Fibroblast of the aortic adventitia (primary cell): ENCODE measurements around the gene LONP1. TPM values are rescaled to one million over a fixed set of nuclear protein-coding genes. Genes with fewer than 3 reads are reported as not detected.
A peak's percentile ranks its signal among the peaks of the same experiment; 100 is the strongest.
"Not testable (repeated sequence)": the region's sequence is repeated elsewhere in the genome, so short reads cannot be mapped to it uniquely, and the experiment has no call there.

Experiments used
- DNase-seq: peaks from one replicate; pipeline ENCODE4 v3.0.0-alpha.2; 2010; ENCODE audit warnings: low read depth
- H3K4me3 ChIP-seq: 2 replicates; pipeline ENCODE4 v1.5.1; 2011; ENCODE audit warnings: low read depth, mild to moderate bottlenecking, control low read depth, low read length, moderate library complexity
- total RNA-seq: library from RNA; depleted of rRNA; stranded (reverse); fragments of >200 nt; gene quantifications from 2 replicates; pipeline ENCODE4 v1.2.3, GENCODE V29; 2012; ENCODE audit warnings: low replicate concordance
- TF ChIP-seq, protein P1 (sequence below): IDR thresholded peaks from 2 replicates; pipeline ENCODE4 v1.5.1; 2011; ENCODE audit warnings: mild to moderate bottlenecking, low read length, control low read depth, inconsistent platforms; ENCODE audit not compliant: insufficient read depth

LONP1 gene
- total RNA-seq, 1 donor: 80.3 TPM

DNA sequence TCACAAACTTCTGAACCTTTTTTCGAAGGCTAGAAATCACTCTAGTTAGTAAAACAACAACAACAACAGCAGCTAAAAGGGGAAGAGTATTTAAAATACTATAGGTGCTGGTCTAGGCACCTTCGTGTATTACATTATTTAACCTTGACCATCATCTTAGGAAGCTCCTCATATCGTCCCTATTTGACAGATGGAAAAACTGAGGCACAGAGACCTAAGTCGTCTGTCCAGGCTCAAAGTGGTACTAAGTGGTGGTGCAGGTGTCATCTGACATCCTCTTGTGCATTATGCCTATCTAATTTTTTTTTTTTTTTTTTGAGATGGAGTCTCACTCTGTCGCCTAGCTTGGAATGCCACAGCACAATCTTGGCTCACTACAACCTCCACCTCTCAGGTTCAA, 29.6 kb upstream of the LONP1 start:
- no peak for DNase-seq
- H3K4me3 ChIP-seq: no peak overlapping the region
- TF ChIP-seq, protein P1, sequence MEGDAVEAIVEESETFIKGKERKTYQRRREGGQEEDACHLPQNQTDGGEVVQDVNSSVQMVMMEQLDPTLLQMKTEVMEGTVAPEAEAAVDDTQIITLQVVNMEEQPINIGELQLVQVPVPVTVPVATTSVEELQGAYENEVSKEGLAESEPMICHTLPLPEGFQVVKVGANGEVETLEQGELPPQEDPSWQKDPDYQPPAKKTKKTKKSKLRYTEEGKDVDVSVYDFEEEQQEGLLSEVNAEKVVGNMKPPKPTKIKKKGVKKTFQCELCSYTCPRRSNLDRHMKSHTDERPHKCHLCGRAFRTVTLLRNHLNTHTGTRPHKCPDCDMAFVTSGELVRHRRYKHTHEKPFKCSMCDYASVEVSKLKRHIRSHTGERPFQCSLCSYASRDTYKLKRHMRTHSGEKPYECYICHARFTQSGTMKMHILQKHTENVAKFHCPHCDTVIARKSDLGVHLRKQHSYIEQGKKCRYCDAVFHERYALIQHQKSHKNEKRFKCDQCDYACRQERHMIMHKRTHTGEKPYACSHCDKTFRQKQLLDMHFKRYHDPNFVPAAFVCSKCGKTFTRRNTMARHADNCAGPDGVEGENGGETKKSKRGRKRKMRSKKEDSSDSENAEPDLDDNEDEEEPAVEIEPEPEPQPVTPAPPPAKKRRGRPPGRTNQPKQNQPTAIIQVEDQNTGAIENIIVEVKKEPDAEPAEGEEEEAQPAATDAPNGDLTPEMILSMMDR: no peak

DNA sequence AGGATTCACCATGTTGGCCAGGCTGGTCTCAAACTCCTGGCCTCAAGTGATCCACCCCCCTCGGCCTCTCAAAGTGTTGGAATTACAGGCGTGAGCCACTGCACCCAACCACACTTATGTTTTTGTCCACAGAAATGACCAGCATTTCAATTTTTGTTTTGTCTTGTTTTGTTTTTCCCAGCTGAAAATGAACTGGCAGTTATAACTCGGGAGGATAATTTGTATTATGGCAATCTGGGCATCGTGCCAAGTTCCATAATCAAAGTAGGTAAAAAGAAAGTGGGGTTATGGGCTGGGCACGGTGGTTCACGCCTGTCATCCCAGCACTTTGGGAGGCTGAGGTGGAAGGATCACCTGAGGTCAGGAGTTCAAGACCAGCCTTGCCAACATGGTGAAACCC, 29.0 kb upstream of the LONP1 start:
- not testable (repeated sequence) for H3K4me3 ChIP-seq, DNase-seq

DNA sequence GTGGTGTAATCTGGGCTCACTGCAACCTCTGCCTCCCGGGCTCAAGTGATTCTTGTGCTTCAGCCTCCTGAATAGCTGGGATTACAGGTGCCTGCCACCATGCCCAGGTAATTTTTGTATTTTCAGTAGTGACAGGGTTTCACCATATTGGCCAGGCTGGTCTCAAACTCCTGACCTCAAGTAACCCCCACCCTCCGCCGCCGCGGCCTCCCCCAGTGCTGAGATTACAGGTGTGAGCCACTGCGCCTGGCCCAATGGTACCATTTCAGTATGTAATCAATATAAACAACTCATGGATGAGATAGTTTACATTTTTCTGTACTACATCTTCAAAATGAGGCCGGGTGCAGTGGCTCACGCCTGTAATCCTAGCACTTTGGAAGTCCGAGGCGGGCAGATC, 25.1 kb upstream of the LONP1 start:
- not testable (repeated sequence) for H3K4me3 ChIP-seq, DNase-seq

DNA sequence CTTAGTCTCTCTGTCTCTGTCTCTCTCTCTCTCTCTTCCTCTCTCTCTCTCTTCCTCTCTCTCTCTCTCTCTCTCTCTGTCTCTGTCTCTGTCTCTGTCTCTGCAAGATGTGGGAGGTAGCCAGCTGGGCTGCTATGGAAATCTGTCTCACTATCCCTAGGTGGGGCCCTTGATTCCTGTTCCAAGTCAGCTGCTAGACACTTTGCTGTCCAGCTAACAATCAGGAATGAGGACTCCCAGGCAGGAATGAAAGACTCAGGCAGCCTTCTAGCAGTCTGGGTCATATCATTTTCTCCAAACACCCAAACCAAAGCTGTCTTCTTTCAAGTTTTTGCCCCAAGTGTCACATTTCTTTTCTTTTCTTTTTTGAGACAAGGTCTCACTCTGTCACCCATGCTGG, 23.7 kb upstream of the LONP1 start:
- no peak overlapping the region for H3K4me3 ChIP-seq
- DNase-seq: peak; percentile 7
- TF ChIP-seq, protein P1: no peak

DNA sequence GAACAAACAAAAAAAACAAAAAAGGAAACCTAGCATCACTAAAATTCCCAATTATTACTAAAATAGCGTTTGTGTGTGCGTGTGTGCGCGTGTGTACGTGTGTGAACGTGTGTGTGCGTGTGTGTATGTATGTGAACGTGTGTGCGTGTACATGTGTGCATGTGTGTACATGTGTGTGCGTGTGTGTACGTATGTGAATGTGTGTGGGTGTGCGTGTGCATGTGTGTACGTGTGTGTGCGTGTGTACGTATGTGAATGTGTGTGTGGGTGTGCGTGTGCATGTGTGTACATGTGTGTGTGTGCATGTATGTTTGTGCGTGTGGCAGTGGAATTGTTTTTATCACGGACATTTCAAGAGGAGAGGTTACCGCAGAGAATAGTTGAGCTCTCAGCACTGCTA, 22.1 kb upstream of the LONP1 start:
- no peak for DNase-seq
- H3K4me3 ChIP-seq: no peak overlapping the region
- TF ChIP-seq, protein P1: no peak

DNA sequence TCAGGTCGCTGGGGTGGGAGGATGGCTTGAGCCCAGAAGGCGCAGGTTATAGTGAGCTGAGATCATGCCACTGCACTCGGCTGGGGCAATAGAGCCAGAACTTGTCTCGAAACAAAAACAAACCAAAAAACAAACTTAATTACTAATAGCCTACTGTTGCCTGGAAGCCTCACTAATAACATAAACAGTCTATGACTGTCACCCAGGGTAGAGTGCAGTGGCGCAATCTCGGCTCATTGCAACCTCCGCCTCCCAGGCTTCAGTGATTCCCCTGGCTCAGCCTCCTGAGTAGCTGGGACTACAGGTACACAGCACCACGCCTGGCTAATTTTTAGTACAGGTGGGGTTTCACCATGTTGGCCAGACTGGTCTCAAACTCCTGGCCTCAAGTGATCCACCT, 18.5 kb upstream of the LONP1 start:
- TF ChIP-seq, protein P1: no peak
- no peak for DNase-seq
- no peak overlapping the region for H3K4me3 ChIP-seq

DNA sequence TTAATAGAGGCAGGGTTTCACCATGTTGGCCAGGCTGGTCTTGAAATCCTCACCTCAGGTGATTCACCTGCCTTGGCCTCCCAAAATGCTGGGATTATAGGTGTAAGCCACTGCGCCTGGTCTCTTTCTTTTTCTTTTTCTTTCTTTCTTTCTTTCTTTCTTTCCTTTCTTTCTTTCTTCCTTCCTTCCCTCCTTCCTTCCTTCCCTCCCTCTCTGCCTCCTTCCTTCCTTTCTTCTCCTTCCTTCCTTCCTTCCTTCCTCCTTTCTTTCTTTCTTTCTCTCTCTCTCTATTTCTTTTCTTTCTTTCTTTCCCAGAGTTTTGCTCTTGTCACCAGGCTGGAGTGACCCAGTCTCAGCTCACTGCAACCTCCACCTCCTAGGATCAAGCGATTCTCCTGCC, 13.2 kb upstream of the LONP1 start:
- DNase-seq, H3K4me3 ChIP-seq: not testable (repeated sequence)

DNA sequence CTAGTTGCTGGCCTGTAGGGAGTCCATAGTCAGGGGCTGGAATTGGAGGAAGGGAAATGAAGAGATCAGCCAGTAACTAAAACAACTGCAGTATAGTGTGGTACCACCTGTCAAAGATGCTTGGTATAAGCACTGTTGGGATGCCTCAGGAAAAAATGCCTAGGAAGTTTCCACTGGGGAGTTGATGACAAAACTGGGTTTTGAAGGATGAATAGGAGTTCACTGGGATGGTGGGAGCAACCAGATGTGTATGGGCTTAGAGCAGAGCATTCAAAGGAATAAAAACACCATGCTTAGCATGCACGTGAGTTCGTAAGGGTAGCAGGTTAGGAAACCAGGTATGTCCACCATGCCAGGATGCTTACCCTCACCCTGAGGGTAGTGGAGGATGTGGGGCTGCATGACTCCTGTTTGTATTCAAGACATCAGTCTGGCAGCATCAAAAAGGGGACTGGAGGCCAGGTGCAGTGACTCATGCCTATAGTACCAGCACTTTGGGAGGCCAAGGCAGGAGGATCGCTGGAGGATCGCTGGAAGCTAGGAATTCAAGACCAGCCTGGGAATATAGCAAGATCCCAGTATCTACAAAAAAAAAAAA, 7.6 kb upstream of the LONP1 start:
- DNase-seq: no peak
- TF ChIP-seq, protein P1: no peak
- no peak overlapping the region for H3K4me3 ChIP-seq
